Measurements from ENCODE around the gene CRB3.

GRCh38 chr19:6429419-6430221 is 34.5 kb upstream of the CRB3 start:
- TF ChIP-seq EZH2phosphoT487 (conservative IDR thresholded peaks at IDR 0.05; ENCODE audit: low read length) (no peak), CTCF (IDR thresholded peaks at IDR 0.05; ENCODE audit: insufficient read depth, low read length, poor library complexity, severe bottlenecking) (no peak)
